Measurements from ENCODE around the gene KLHL22. TPM values are rescaled to one million over a fixed set of nuclear protein-coding genes. Genes with fewer than 3 reads are reported as not detected.

KLHL22 gene
- total and polyA plus RNA-seq, 2 donors (not counting 3 experiments of a cell fraction or from before 2014, with no cell fraction given), result 24.2 to 33.6 TPM

DNA sequence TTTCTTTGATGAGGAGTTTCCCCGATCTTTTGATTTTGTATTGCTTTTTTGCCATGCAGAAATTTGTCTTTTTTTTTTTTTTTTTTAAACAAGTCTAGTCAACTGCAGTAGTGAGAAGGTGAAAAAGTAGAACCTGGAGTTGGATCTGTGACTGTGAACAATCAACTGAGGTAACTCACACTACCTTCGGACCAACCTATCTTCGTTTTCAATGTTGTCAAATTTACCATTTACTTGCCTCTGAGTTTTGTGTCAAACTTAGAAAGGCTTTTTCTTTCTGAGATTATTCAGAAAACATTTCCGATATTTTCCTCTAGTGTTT lies 20.5 kb downstream of the KLHL22 start:
- FAIRE-seq (no peak), DNase-seq (ENCODE audit: low read depth, low spot score) (no peak)
- H3K27ac ChIP-seq (ENCODE audit: insufficient read depth, low read depth, low read length), result no peak overlapping the region
- no TSS peak for BruUV-seq (replicated peaks)
- no peaks in the 10 kb centered on the region for H3K9me3 ChIP-seq (replicated peaks; ENCODE audit: control insufficient read depth, insufficient read depth, low read length)
- intact Hi-C loops (cut with micrococcal nuclease) (no loop called here), dilution Hi-C loops (cut with MboI; ENCODE audit: extremely low pct_ligation_motif_present, low sequenced_read_pairs) (no loop called here)
- no peak overlapping the region for H3K4me2 ChIP-seq (ENCODE audit: insufficient read depth, low read length)
- H3K4me3 ChIP-seq (replicated peaks in 1 of 3; ENCODE audit: insufficient read depth in 1 of 3, low read depth in 1 of 3, low read length in 3 of 3), result no peak overlapping the region
- H3K27me3 ChIP-seq (ENCODE audit: control insufficient read depth in 2 of 2, insufficient read depth in 2 of 2, low read length in 2 of 2), result no peaks in the 10 kb centered on the region
- no peak overlapping the region for H2AFZ ChIP-seq (ENCODE audit: low read depth, low read length)
- H3K4me1 ChIP-seq (ENCODE audit: control insufficient read depth, extremely low read depth, insufficient read depth, low read length), result no peaks in the 10 kb centered on the region
- TF ChIP-seq EZH2 (IDR thresholded peaks at IDR 0.05; ENCODE audit: borderline replicate concordance, low read depth, low read length, severe bottlenecking) (no peak), JUN (IDR thresholded peaks at IDR 0.05; ENCODE audit: borderline replicate concordance, insufficient read depth, insufficient read length, low read depth) (no peak), POLR2A (IDR thresholded peaks at IDR 0.05; ENCODE audit: low read depth, low read length) (no peak), FOS (IDR thresholded peaks at IDR 0.05; ENCODE audit: borderline replicate concordance, insufficient read depth, low read length) (no peak), POLR2AphosphoS5 (IDR thresholded peaks at IDR 0.05; ENCODE audit: insufficient read depth, low read depth, low read length) (no peak), MYC (IDR thresholded peaks at IDR 0.05; ENCODE audit: low read depth, low read length) (no peak)
- TF ChIP-seq, protein P1, sequence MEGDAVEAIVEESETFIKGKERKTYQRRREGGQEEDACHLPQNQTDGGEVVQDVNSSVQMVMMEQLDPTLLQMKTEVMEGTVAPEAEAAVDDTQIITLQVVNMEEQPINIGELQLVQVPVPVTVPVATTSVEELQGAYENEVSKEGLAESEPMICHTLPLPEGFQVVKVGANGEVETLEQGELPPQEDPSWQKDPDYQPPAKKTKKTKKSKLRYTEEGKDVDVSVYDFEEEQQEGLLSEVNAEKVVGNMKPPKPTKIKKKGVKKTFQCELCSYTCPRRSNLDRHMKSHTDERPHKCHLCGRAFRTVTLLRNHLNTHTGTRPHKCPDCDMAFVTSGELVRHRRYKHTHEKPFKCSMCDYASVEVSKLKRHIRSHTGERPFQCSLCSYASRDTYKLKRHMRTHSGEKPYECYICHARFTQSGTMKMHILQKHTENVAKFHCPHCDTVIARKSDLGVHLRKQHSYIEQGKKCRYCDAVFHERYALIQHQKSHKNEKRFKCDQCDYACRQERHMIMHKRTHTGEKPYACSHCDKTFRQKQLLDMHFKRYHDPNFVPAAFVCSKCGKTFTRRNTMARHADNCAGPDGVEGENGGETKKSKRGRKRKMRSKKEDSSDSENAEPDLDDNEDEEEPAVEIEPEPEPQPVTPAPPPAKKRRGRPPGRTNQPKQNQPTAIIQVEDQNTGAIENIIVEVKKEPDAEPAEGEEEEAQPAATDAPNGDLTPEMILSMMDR (IDR thresholded peaks at IDR 0.05; ENCODE audit: extremely low read depth in 1 of 2, insufficient read depth in 1 of 2, low read depth in 1 of 2, low read length in 2 of 2), result no peak
- TF ChIP-seq, protein P2, sequence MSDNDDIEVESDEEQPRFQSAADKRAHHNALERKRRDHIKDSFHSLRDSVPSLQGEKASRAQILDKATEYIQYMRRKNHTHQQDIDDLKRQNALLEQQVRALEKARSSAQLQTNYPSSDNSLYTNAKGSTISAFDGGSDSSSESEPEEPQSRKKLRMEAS (IDR thresholded peaks at IDR 0.05; ENCODE audit: insufficient read depth, insufficient read length), result no peak
- no peak overlapping the region for H3K9ac ChIP-seq (replicated peaks; ENCODE audit: extremely low read depth, insufficient read depth, low read length)
- no peaks in the 10 kb centered on the region for H3K36me3 ChIP-seq (ENCODE audit: control insufficient read depth in 2 of 2, extremely low read depth in 1 of 2, insufficient read depth in 2 of 2, low read length in 2 of 2)
- no peaks in the 10 kb centered on the region for H4K20me1 ChIP-seq (replicated peaks; ENCODE audit: control insufficient read depth, extremely low read depth, insufficient read depth, low read length)
- H3K79me2 ChIP-seq (ENCODE audit: control insufficient read depth, insufficient read depth, low read length), result no peaks in the 10 kb centered on the region
- no peaks in the 10 kb centered on the region for H3K9me1 ChIP-seq (replicated peaks; ENCODE audit: control insufficient read depth, extremely low read depth, insufficient read depth, low read length)
- ChIA-PET CTCF (no interaction called here), POLR2A (no interaction called here)

All from endothelial cell of umbilical vein (primary cell).